ACC112 (cell line): ENCODE results near the gene DNAJB13.

ENCODE experiments used
- H2AFZ ChIP-seq: fragments of 200-600 bp; sonication (generic); one replicate; pipeline ENCODE4 v1.6.0; 2017; ENCODE audit warnings: antibody characterized with exemption, low read length; ENCODE audit not compliant: unreplicated experiment
- H3K27ac ChIP-seq: fragments of 200-600 bp; sonication (generic); 2 replicates; pipeline ENCODE4 v1.5.1; 2014; ENCODE audit warnings: low read depth, mild to moderate bottlenecking, antibody characterized with exemption, low read length, moderate library complexity
- H3K27me3 ChIP-seq: fragments of 200-600 bp; sonication (generic); 2 replicates; pipeline ENCODE4 v1.6.1; 2014; ENCODE audit warnings: mild to moderate bottlenecking, antibody characterized with exemption, low read length, moderate library complexity, mixed read lengths; ENCODE audit not compliant: insufficient read depth
- H3K36me3 ChIP-seq: fragments of 200-600 bp; sonication (generic); 2 replicates; pipeline ENCODE4 v1.6.1; 2016; ENCODE audit warnings: mild to moderate bottlenecking, antibody characterized with exemption, low read length, moderate library complexity, mixed read lengths; ENCODE audit not compliant: insufficient read depth
- H3K4me1 ChIP-seq: fragments of 200-600 bp; sonication (generic); one replicate; pipeline ENCODE4 v1.6.1; 2016; ENCODE audit warnings: low read length, mixed read lengths; ENCODE audit not compliant: insufficient read depth, unreplicated experiment, control insufficient read depth
- H3K4me3 ChIP-seq: fragments of 200-600 bp; sonication (generic); 2 replicates; pipeline ENCODE4 v1.5.1; 2014; ENCODE audit warnings: mild to moderate bottlenecking, low read depth, low read length
- H3K79me2 ChIP-seq: fragments of 200-600 bp; sonication (generic); one replicate; pipeline ENCODE4 v1.6.0; 2016; ENCODE audit warnings: low read length; ENCODE audit not compliant: control insufficient read depth, unreplicated experiment, insufficient read depth

The DNAJB13 gene

DNA sequence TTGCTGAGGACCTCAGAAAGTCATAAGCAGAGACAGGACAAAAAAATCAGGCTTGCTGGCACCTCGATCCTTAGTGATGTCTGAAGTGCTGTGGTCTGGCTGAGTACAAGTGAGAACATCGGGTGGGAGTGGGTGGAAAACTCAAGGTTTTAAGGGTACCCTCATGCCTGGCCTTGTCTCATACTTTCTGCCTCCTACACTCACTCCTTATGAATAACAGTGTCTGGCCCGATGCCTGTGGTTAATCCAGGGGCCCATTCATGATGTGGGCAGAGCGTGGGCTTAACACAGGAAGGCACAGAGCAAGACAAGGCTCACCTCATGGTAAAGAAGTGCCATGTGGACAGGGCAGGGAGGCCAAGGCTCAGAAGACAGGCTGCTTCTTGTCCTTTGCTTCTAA lies 69.0 kb downstream of the DNAJB13 start:
- Histone ChIP-seq H3K4me3 (no peak overlapping the region), H3K4me1 (peaks cover 30% of the 10 kb centered on the region), H3K36me3 (no peaks in the 10 kb centered on the region), H3K27me3 (no peaks in the 10 kb centered on the region), H3K27ac (peak overlapping the region; percentile 83), H2AFZ (no peak overlapping the region), H3K79me2 (no peaks in the 10 kb centered on the region)
